Ovary (tissue), 9 donors: ENCODE measurements around the gene MEDAG. TPM values are rescaled to one million over a fixed set of nuclear protein-coding genes. Genes with fewer than 3 reads are reported as not detected.

Experiments used
- DNase-seq, 5 donors: peaks; one replicate each; pipeline ENCODE4 v3.0.0-alpha.2; 2019 to 2020
- H3K27ac ChIP-seq, 2 donors: fragments of 200-600 bp; one replicate each; pipeline versions ENCODE4 v1.5.1 to v1.8.0; 2019 to 2022
- H3K27me3 ChIP-seq: fragments of 200-600 bp; one replicate; pipeline ENCODE4 v1.8.0; 2022
- H3K36me3 ChIP-seq: fragments of 200-600 bp; sonication (generic); one replicate; pipeline ENCODE4 v1.5.1; 2019
- H3K4me1 ChIP-seq: one replicate; pipeline ENCODE4 v1.8.1; 2013; ENCODE audit warnings: mild to moderate bottlenecking, moderate library complexity; ENCODE audit not compliant: insufficient read depth
- H3K4me3 ChIP-seq: fragments of 200-600 bp; sonication (generic); one replicate; pipeline ENCODE4 v1.5.1; 2017
- H3K9me3 ChIP-seq, 2 donors: fragments of 200-600 bp in 1 of 2; sonication (generic) in 1 of 2; one replicate each; pipeline versions ENCODE4 v1.5.1 to v1.8.1; 2013 to 2019; ENCODE audit warnings: mild to moderate bottlenecking in 1 of 2, moderate library complexity in 1 of 2
- CTCF ChIP-seq, 3 donors: fragments of 450-650 bp in 2 of 3; fragments of 200-600 bp in 1 of 3; IDR thresholded peaks; one replicate each; pipeline versions ENCODE4 v1.5.1 to v1.8.0; 2016 to 2022; ENCODE audit warnings: antibody characterized with exemption in 3 of 3, mild to moderate bottlenecking in 1 of 3
- EP300 ChIP-seq: sonication (generic); formaldehyde crosslinking; IDR thresholded peaks from one replicate; pipeline ENCODE4 v1.6.1; 2017; ENCODE audit warnings: antibody characterized with exemption
- POLR2A ChIP-seq: fragments of 450-650 bp; IDR thresholded peaks from one replicate; pipeline ENCODE4 v1.6.1; 2017; ENCODE audit warnings: antibody characterized with exemption, mild to moderate bottlenecking, moderate library complexity
- WGBS, 3 donors: extraction: QIAGEN DNeasy Blood & Tissue Kit in 1 of 3; methylation state at CpG; one replicate each; pipeline versions ENCODE4 v1.1.5 to v1.1.7; 2013 to 2017; 5-methylcytosine and 5-hydroxymethylcytosine counted together
- intact Hi-C, 4 donors: fragments of 100-400 bp; cut with DNase I; formaldehyde crosslinking; loops; one replicate each; pipeline versions ENCODE4 v1.11.0 to v1.15.1; 2022 to 2023
- polyA plus RNA-seq, 2 donors: library from polyadenylated mRNA; stranded (reverse); fragments of 200-250 nt in 1 of 2; fragments of 350-450 nt in 1 of 2; fragmentation: Illumina TruSeq in 1 of 2; extraction: RNeasy Lipid Tissue Mini Kit (QIAGEN cat#74804) in 1 of 2; gene quantifications; one replicate each; pipeline ENCODE4 v1.2.3, GENCODE V29; 2013 to 2014
- total RNA-seq, 7 donors: library from RNA; depleted of rRNA in 2 of 7; stranded (reverse); fragments of >200 nt in 2 of 7; fragmentation: NEBNext Ultra II Directional in 3 of 7; extraction: Animal tissue kit (Norgen Biotek cat#: 25700) in 3 of 7; gene quantifications; one replicate each; pipeline versions ENCODE4 v1.1.0 to v1.2.4, GENCODE V29; 2016 to 2023
- donor health status: DM: no; HTN: no; CAD: no; lungs with moderate emphysema.
- donor health status: DM: no; HTN: no; CAD: no.
- donor health status: Bipolar disorder and iron deficiency.
- donor health status: DM: yes; HTN: yes; CAD: no.
- donor health status: DM: no; HTN: no; CAD: no.
- donor health status: DM: yes; HTN: yes; CAD: no.

Gene MEDAG
- total and polyA plus RNA-seq, 9 donors = 3.5 to 44.0 (median 17.2) TPM

GRCh38 chr13:30916991-30917390, 10.9 kb downstream of the MEDAG start:
- intact Hi-C loops = no loop called here
- Histone ChIP-seq H3K4me3 (no peak overlapping the region), H3K27ac (no peak overlapping the region), H3K4me1 (peaks cover 1% of the 10 kb centered on the region), H3K36me3 (no peaks in the 10 kb centered on the region), H3K9me3 (no peaks in the 10 kb centered on the region), H3K27me3 (no peaks in the 10 kb centered on the region)
- DNase-seq = no peak
- WGBS, 3 donors = 85 to 89% (median 86%) methylated on average over 6 of the region's 6 CpGs
- TF ChIP-seq CTCF (IDR thresholded peaks at IDR 0.05) = no peak
- no peak for TF ChIP-seq POLR2A
- no peak for TF ChIP-seq EP300

DNA sequence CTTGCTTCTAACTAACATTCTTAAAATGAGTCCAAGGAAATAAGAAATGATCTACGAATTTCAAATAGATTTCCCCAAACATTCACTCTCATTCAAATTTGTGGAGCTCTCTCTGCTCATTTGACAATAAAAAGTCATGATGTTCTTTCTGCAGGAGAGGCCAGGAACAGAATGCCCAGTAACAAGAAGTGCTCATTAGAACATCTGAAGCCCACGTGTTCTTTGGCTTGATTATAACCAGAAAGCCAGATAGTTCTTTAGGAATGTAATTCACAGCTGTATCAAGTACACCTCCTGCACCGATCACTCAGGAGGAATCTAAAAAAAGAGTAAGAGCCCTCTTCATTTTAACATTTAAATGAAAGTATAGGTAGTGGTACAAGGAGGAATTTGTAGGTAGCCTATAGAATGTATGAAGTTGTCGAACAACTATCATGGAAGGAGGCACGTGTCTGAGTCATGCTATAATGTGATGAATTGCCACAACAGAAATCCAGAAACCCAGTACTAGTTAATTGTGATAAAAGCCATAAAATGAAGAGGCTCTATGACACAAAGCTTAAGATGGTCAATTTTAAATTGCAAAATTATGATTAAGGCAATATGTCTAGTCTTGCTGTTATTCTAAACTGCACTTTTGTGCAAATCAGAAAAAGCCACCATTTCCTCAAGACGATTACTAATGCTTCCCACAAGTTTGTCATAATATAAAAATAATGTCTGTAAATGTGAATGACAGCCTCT, 12.8 kb downstream of the MEDAG start:
- H3K27ac ChIP-seq = no peak overlapping the region
- no peaks in the 10 kb centered on the region for H3K36me3 ChIP-seq
- intact Hi-C loops = no loop called here
- no peak for DNase-seq
- no peaks in the 10 kb centered on the region for H3K9me3 ChIP-seq
- H3K4me3 ChIP-seq = no peak overlapping the region
- H3K27me3 ChIP-seq = no peaks in the 10 kb centered on the region
- peaks cover 1% of the 10 kb centered on the region for H3K4me1 ChIP-seq
- TF ChIP-seq POLR2A = no peak
- 42 to 48% (median 44%) methylated on average over 6 of the region's 6 CpGs for WGBS, 3 donors

DNA sequence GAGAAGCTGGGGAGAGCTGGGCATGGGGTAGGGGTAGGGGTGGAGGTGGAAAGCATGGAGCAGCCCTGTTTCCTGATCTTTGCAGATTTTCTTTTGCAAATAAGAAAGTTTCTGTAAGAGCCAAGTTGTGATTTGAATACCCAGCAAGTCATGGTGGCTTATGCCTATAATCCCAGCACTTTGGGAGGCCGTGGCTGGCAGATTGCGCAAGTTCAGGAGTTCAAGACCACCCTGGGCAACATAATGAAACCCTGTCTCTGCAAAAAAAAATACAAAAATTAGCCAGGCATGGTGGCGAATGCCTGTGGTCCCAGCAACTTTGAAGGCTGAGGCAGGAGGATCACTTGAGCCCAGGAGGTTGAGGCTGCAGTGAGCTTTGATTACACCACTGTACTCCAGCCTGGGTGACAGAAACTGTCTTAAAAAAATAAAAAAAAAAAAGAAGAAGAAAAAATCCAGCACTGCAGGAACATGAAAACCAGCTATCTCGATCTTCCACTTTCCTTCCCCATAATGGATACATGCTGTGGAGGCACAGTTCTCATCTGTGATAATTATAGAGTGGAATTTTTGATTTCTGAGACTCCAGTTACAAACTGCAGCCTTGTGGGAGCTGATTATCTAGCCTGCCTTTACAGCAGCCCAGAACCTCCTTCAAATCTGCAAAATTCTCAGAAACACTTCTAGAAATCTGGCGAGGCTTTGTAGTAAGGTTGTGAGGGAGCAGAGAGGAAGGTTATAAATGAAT, 14.3 kb downstream of the MEDAG start:
- DNase-seq = no peak
- H3K27ac ChIP-seq = no peak overlapping the region

DNA sequence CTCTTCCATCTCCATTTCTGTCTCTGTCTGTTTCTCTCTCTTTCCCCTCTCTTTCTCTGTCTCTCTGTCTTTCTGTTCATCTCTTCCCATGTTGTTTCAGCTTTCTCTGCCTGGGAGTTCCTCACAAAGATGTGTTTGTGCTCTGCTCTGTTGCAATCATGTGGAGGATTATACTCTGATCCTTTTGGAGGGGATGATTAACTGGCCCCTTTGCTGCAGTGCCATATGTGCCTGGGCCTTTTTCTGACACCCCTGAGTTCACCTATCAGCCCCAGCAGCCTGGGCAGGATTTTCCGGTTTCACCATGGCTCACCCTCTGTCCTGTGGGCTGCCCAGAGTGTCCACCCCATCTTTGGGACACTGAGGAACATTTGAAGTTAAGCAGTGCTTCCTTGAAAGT, 17.3 kb downstream of the MEDAG start:
- Histone ChIP-seq H3K9me3 (no peaks in the 10 kb centered on the region), H3K4me1 (no peaks in the 10 kb centered on the region), H3K36me3 (no peaks in the 10 kb centered on the region), H3K27me3 (no peaks in the 10 kb centered on the region), H3K27ac (no peak overlapping the region), H3K4me3 (no peak overlapping the region)
- no peak for TF ChIP-seq CTCF (IDR thresholded peaks at IDR 0.05)
- TF ChIP-seq EP300 = no peak
- TF ChIP-seq POLR2A = no peak
- intact Hi-C loops = no loop called here
- no peak for DNase-seq
- whole genome bisulfite sequencing, 3 donors = 90 to 100% (median 98%) methylated on average over 1 of the region's 1 CpG

More for the DNA sequence above, 14.3 kb downstream of the MEDAG start:
- no peak for TF ChIP-seq POLR2A
- no peak for TF ChIP-seq CTCF (IDR thresholded peaks at IDR 0.05)
- TF ChIP-seq EP300 = no peak
- peaks cover 1% of the 10 kb centered on the region for H3K4me1 ChIP-seq
- no peak overlapping the region for H3K4me3 ChIP-seq
- intact Hi-C loops = no loop called here
- no peaks in the 10 kb centered on the region for H3K27me3 ChIP-seq
- 79 to 89% (median 84%) methylated on average over 5 of the region's 5 CpGs for WGBS, 3 donors
- no peaks in the 10 kb centered on the region for H3K36me3 ChIP-seq
- H3K9me3 ChIP-seq = no peaks in the 10 kb centered on the region

DNA sequence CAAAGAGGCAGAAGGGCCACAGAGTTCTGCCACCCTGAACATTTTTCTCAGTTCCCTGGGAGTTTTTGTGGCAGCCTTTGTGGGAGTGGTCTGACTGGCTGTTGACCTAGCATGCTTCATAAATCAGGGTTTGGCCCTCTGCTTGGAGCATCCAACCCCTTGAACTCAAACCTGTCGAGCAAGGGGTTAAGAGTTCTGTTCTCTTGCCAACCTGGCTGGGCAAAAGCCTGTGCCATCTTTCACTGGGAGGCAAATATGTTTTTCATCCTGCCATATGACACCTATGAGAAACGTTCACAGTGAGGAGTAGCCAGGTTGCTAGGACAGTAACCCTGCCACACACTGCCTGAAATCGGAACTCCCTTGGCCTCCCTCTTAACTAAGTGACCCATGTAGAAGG, 18.6 kb downstream of the MEDAG start:
- no peak overlapping the region for H3K4me3 ChIP-seq
- no peak overlapping the region for H3K27ac ChIP-seq
- TF ChIP-seq POLR2A = no peak
- no peak for TF ChIP-seq CTCF (IDR thresholded peaks at IDR 0.05)
- no peak for TF ChIP-seq EP300
- intact Hi-C loops = no loop called here
- H3K27me3 ChIP-seq = no peaks in the 10 kb centered on the region
- no peaks in the 10 kb centered on the region for H3K4me1 ChIP-seq
- no peak for DNase-seq
- no peaks in the 10 kb centered on the region for H3K36me3 ChIP-seq
- WGBS, 3 donors = 72 to 80% (median 74%) methylated on average over 3 of the region's 3 CpGs
- no peaks in the 10 kb centered on the region for H3K9me3 ChIP-seq
